Effector CD8-positive, alpha-beta T cell (primary cell): ENCODE results near the gene FAM117B.
"Not testable (repeated sequence)": the region's sequence is repeated elsewhere in the genome, so short reads cannot be mapped to it uniquely, and the experiment has no call there.

Source experiments
- DNase-seq: peaks from one replicate; lab custom pipeline; 2025; lab: John Stamatoyannopoulos, UW

Gene FAM117B

DNA sequence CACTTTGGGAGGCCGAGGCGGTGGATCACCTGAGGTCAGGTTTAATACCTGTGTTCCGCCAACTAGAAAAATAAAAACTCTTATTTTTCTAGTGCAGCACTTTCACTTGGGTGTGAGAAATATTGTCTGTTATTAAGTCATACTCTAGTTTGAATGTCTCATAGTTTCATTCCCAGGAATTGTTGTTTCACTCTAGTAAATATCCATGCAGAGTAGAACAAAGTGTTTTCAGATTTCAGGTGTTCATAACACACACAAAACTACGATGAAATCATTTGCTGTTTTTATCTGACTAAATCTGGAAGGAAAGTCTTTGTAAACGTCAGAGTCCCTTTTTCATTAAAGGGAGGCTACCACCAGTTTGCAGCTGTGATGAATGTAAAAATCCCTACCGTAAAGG lies 4.0 kb downstream of the FAM117B start:
- no peak for DNase-seq

DNA sequence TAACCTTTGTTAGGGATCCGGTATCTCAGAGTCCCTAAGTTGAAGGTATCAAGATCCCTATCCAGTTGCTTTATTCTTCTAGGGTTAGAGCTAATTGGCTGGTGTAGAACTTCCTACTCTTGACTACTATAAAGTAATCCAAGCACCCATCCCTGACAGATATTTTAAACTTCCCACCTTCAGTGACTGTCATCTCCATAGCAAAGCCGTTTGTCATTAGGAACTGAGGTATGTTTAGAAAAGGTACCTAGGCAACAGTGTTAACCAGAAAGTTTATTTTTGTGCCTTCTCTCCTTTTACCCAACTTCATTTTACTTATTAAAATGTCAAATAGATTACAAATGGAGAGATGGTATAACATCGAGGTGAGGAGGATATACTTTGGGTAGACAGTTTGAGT lies 4.5 kb downstream of the FAM117B start:
- no peak for DNase-seq

DNA sequence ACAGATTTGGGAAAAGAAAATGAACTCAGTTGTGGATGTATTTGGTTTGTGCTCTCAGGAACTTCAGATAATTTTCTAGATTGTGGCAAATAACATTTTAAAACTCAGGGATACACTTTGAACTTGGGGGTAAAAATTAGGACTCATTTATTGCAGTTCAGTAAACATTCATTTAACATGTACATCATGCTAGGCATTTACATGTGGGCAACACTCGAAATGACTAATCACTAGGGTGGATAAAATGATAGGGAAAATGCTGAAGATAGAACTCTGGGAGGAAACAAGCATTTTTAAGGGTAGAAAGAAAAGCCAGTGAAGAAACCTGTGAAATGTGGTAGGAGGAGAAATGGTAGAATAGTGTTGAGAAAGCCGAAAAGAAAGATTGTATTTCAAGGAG lies 7.8 kb downstream of the FAM117B start:
- no peak for DNase-seq

DNA sequence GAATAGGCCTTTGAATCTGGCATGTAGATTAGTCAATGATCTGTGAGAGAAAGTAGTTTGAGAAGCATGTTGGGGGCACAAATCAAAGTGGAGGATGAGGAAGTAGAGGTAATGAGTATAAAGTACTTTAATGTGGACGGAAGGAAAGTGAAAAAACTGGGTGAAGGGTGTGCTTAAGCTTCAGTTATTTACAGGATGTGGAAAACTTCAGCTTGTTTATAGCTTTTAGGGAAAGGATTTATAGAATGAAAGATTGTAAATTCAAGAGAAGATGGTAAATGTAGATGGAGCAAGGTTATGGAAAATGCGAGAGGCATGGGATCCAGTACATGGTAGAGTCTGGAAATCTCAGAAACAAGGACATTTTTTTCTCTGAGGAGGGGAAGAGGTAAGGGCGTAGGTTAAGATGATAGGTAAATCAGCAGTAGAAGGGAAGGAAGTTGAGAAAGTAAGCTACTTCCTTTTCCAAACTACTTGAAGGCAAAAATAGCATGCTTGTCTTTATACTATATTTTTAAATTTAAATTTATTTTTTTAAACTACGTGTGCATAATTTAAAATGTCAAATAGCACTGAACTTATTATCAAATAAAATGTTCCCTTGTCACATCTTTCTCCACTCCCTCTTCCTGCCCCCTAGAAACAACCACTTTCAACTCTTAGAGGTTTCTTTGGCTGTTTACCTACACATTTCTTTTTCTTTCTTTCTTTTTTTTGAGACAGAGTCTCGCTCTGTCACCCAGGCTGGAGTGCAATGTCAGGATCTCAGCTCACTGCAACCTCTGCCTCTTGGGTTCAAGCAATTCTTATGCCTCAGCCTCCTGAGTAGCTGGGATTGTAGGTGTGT lies 8.5 kb downstream of the FAM117B start:
- no peak for DNase-seq

DNA sequence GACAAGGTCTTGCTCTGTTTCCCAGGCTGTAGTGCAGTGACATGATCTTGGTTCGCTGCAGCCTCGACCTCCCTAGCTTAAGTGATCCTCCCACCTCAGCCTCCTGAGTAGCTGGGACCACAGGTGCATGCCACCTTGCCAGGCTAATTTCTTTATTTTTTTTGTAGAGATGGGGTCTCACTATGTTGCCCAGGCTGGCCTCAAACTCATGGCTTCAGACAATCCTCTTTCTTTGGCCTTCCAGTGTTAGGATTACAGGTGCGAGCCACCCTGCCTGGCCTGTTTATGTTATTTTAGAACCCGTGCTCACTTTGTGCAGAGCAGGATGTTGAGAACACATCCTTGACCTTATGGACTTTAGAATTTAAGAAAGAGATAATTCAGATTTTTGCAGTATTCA lies 17.4 kb downstream of the FAM117B start:
- DNase-seq = no peak

DNA sequence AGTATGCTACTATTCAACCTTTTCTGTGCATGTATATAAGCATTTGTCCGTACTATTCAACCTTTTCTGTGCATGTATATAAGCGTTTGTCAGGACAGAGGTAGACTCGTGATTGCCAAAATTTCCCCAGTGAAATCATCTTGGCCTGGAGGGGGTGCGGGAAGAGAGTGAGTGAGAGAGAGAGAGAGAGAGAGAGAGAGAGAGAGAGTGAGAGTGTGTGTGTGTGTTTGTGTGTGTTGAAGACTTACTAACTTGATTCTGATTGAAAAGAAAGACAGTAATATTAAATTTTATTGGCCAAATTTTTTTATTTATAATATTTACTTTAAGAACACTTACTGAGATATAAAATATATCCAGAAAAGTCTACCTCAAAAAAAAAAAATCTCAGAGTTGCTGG lies 19.1 kb downstream of the FAM117B start:
- no peak for DNase-seq

DNA sequence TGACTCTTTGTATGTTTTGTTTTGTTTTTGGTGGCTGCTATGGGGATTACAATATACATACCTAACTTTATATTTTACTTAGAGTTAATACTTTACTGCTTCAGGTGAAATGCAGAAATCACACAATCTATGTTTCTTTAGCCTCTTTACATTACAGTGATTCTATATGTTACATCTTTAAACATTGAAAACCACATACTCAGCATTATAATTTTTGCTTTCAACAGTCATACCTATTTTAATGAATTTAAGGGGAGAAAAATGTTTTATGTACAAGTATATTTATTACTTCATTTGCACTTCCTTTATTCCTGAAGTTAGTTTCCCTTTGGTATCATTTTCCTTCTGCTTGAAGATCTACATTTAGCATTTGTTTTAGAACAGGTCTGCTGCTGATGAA lies 23.1 kb downstream of the FAM117B start:
- no peak for DNase-seq

DNA sequence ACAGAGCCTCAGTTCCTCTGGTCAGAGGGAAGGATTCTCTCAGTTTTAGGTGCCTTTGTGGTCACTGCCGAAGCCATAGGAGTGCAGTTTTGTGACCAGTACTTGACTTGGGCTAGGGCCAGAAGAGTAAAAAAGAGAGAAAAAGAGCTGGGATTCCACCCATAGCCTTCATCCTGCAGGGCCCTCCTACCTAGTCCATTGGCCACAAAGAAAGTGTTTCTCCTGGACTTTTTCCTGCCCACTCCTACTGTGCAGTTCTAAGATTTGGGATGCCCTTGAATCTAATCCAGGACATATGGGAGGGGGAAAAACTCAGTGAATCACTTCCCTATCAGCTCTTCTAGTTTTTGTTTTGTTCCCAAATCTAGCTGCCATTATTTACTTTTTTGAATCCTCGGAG lies 26.0 kb downstream of the FAM117B start:
- no peak for DNase-seq

DNA sequence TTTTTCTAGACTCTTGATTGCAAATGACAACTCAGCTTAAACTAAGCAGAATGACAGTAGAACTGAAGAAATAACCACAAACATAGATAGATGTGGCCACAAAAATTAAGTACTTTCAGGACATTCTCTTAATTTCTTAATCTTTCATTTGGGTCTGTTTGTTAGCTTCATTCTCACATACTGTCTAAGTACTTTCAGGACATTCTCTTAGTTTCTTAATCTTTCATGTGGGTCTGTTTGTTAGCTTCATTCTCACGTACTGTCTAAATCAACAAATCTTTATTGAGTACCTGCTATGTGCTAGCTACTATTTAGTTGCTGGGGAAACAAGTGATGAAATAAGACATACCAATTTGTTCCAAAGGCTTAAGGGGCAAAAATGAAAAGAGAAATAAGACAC lies 35.1 kb downstream of the FAM117B start:
- DNase-seq = no peak

DNA sequence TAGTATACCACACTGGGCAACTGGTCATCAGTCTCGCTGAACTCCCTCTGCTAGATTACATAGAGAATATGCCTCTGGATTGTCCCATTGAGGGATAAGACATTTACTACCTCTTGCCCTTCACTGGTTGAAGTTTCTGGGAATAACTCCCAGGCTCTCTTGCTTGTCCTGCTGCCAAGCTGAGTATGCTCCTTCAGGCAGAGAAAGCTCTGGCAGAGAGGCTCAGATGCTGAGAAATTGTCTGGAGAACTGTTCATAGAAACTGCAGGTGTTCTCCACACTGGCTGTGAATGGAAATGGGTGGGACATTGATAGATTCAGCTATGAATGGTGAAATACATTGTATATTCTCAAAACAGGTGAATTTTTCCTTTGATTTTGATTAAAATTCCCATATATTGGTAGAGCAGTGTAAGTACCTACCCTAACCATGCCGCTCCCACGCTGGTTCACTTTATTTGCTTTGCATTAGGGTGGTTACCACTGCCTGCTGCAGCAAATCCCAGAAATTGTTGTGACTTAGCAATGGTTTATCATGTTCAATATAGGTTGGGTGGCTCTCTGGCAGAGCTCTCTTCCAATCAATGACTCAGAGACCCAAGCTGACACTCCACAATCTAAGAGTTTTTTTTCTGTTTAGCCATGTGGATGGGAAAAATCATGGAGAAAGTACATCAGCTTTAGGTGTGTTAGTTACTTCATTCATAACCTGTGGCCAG lies 36.7 kb downstream of the FAM117B start:
- no peak for DNase-seq

DNA sequence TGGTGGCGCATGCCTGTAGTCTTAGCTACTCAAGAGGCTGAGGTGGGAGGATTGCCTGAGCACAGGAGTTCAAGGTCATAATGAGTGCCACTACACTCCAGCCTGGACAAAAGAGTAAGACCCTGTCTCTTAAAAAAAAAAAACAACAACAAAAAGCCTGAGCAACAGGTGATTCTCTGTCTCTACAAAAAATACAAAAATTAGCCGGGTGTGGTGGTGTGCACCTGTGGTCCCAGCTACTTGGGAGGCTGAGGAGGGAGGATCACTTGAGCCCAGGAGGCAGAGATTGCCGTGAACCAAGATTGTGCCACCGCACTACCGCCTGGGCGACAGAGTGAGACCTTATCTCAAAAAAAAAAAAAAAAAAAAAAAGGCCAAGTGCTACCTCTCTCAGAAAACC lies 40.3 kb downstream of the FAM117B start:
- not testable (repeated sequence) for DNase-seq

DNA sequence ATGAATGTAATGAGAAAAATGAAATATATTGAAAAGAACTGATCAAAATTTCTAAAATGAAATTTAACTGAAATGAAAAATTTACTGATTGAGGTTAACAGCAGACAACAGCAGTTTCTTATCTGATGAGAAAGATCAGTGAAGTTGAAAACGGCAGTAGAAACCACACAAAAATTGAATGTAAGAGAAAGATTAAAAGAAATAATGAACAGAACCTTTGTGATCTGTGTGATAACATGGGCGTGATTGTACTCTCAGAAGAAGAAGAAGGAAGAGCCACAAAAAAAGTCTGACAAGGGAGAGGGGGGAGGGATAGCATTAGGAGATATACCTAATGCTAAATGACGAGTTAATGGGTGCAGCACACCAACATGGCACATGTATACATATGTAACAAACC lies 45.2 kb downstream of the FAM117B start:
- DNase-seq = no peak

DNA sequence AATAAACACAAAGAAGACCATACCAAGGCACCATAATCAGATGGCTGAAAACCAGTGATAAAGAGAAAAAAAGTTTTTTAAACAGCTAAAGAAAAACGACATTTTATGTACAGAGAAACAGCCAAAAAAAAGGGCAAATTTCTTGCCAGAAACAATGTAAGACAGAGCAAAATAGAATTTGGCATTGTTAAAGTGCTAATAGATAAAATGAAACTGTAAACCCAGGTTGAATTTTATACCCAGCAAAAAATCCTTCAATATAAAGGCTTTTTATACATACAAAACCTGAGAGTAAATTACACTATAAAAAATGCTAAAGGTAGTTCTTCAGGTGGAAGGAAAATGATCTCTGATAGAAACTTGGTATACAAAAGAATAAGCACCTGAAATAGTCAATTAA lies 45.7 kb downstream of the FAM117B start:
- DNase-seq = no peak

DNA sequence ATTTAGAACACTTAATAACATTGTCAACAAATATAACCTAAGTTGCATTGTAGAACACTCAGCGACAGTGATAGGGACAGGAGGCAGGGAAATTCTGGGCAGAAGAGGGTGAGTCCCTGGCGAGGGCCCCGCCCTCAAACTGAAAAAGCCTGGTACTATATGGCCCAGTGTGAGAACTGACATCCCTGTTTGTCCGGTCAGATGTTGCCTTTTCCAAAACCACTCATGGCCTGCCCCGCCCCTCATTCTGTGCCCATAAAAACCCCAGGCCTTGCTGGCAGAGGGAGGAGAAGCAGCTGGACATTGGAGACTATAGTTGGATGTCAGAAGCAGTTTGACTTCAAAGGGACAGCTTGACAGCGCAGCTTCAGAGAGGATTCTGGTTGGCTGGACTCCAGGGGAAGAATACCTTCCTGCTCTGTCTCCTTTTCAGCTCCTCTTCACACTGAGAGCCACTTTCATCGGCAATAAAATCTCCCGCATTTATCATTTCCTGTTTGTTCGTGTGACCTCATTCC lies 47.0 kb downstream of the FAM117B start:
- DNase-seq = no peak

DNA sequence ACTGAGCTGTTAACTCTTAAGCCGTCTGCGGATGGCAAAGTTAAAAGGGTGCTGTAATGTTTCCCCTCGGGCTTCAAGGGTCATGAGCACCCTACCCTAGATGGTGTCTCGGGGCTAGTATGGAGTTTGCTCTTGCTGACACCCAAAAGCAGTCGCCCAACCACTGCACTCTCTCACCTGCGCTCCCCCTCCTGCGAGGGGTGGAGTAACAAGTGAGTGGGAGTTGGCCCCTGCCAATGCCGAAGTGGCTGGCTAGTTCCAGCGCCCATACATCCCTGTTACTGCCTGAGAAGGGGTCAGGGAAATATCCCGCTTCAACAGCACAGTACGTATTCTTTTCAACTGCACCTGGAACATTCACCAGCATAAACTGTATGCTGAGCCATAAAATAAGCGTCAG lies 47.5 kb downstream of the FAM117B start:
- DNase-seq = no peak

DNA sequence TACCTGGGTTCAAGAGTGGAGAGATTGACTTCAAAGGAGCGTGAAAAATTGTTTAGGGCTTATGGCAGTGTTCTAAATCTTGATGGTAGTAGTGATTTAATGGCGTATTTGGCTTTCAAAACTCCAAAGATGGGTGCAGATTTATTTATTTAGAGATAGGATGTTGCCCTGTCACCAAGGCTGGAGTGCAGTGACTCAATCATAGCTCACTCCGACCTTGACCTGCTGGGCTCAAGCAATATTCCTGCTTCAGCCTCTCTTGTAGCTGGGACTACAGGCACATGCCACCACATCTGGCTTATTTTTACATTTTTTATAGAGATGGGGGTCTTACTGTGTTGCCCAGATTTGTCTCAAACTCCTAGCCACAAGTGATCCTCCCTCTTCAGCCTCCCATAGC lies 52.5 kb downstream of the FAM117B start:
- DNase-seq = no peak

DNA sequence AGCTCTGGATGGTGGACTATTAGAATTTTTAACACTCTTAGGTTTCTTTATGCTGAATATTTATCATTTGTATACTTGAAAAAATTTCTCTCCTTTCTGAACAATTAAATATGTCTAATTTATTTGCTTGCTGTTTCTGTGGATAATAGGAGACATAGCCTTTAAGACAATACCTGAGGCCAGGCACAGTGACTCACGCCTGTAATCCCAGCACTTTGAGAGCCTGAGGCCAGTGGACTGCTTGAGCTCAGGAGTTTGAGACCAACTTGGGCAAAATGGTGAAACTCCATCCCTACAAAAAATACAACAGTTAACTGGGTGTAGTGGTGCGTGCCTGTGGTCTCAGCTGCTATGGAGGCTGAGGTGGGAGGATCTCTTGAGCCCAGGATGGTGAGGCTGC lies 54.7 kb downstream of the FAM117B start:
- no peak for DNase-seq

DNA sequence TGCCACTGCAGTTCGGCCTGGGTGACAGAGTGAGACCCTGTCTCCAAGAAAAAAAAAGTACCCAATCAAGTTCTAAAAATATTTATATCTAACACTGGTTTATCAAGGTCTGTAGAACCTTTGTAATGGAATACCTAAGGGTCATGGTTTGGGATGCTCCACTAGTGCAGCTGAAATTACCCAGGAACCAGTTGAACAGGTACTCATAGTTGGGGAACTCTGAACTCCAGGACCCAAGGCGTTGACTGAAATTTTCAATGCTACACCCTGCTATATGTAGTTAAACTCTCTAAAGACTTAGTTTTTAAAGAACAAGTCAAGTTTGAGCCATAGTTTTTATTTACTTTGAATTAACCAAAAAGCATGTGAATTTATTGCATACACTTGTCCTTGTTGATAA lies 55.1 kb downstream of the FAM117B start:
- DNase-seq = no peak

DNA sequence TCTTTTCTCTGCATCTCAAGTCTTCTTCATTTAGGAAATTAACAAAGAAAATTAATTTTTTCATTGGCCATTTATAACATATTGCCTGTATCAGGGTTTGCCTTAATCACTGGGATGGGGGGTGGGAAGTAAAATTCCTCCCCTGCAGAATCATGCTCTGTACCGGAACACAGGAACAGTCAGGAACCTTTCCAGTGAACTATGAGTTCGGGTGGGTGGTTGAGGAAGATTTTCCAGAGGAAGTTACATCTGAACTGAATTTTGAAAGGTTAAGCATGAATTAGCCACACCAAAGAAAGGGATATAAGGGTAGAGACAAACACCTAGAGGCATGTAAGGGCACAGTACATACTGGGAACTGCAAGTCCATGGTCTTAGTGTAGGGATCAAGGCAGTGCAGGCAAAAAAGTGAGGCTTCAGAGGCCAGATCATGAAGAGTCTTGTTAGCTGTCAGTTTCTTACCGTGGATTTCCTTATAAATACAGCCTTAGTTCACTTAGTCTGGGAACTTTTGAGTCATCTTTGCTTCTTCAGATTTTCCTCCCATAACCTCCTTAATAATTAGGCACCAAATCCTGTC lies 55.6 kb downstream of the FAM117B start:
- DNase-seq = no peak

DNA sequence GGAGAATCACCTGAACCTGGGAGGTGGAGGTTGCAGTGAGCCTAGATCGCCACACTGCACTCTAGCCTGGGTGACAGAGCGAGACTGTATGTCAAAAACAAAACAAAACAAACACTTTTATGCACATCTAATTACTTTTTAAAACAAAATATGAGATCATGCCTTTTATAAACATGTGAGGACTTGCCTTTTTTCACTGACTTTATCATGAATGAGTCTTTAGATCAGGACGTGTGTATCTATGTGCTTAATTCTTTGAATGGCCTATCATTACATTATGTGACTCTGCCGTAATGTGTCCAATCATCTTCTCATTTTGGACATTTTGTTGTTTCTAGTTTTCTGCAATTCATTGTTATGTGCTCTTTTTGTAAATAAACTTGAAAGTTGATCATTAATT lies 58.7 kb downstream of the FAM117B start:
- no peak for DNase-seq

DNA sequence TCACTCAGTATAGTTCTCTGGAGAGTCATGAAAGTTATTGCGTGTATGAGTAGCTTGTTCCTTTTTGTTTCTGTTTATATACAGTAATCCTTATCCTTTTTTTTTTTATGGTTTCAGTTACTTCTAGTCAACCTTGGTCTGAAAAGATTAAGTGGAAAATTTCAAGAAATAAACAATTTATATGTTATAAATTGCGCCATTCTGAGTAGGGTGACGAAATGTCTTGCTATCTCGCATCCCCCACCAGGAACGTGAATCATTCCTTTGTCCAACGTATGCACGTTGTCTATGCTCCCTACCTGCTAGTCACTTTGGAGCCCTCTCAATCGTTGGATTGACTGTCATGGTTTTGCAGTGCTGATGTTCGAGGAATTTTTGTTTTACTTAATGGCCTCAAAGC lies 60.4 kb downstream of the FAM117B start:
- DNase-seq = no peak

DNA sequence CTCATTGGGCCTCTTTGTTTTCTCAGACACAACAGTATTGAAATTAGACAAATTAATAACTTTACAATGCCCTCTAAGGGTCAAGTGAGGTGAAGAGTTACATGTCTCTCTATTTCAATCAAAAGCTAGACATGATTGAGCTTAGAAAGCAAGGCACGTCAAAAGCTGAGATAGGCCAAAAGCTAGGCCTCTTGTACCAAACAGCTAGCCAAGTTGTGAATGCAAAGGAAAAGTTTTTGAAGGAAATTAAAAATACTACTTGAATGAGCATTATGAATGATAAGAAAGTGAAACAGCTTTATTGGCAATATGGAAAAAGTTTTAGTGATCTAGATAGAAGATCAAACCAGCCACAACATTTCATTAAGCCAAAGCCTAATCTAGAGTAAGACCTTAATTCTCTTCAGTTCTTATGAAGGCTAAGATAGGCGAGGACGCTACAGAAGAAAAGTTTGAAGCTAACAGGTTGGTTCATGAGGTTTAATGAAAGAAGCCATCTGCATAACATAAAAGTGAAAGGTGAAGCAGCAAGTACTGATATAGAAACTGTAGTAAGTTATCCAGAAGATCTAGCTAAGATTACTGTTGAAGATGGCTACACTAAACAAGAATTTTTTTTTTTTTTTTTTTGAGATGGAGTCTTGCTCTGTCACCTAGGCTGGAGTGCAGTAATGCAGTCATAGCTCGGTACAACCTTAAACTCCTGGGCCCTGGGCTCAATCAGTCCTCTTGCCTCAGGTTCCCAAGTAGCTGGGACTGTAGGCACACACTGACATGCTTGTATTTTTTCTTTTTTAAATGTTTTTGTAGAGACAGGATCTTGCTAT lies 65.5 kb downstream of the FAM117B start:
- no peak for DNase-seq
